Skeletal muscle satellite cell (primary cell): Measurements from ENCODE around the gene CROCC2.

ENCODE experiments used
- H3K27me3 ChIP-seq: 2 replicates; pipeline ENCODE4 v1.7.0; 2013; ENCODE audit warnings: low read length; ENCODE audit not compliant: control insufficient read depth, insufficient read depth
- H3K36me3 ChIP-seq: 2 replicates; pipeline ENCODE4 v1.7.0; 2013; ENCODE audit warnings: mild to moderate bottlenecking, control low read depth, low read length; ENCODE audit not compliant: insufficient read depth
- H3K4me1 ChIP-seq: 2 replicates; pipeline ENCODE4 v1.7.0; 2013; ENCODE audit warnings: low read length; ENCODE audit not compliant: control insufficient read depth, insufficient read depth
- H3K4me2 ChIP-seq: 2 replicates; pipeline ENCODE4 v1.7.0; 2013; ENCODE audit warnings: mild to moderate bottlenecking, low read length
- H3K4me3 ChIP-seq: 2 replicates; pipeline ENCODE4 v1.7.0; 2013; ENCODE audit warnings: low read length
- H3K9ac ChIP-seq: 2 replicates; pipeline ENCODE4 v1.7.0; 2013; ENCODE audit warnings: mild to moderate bottlenecking, low read depth, low read length, moderate library complexity
- H3K9me3 ChIP-seq: replicated peaks from 2 replicates; pipeline ENCODE4 v1.7.0; 2013; ENCODE audit warnings: mild to moderate bottlenecking, control low read depth, low read length

Gene CROCC2

DNA sequence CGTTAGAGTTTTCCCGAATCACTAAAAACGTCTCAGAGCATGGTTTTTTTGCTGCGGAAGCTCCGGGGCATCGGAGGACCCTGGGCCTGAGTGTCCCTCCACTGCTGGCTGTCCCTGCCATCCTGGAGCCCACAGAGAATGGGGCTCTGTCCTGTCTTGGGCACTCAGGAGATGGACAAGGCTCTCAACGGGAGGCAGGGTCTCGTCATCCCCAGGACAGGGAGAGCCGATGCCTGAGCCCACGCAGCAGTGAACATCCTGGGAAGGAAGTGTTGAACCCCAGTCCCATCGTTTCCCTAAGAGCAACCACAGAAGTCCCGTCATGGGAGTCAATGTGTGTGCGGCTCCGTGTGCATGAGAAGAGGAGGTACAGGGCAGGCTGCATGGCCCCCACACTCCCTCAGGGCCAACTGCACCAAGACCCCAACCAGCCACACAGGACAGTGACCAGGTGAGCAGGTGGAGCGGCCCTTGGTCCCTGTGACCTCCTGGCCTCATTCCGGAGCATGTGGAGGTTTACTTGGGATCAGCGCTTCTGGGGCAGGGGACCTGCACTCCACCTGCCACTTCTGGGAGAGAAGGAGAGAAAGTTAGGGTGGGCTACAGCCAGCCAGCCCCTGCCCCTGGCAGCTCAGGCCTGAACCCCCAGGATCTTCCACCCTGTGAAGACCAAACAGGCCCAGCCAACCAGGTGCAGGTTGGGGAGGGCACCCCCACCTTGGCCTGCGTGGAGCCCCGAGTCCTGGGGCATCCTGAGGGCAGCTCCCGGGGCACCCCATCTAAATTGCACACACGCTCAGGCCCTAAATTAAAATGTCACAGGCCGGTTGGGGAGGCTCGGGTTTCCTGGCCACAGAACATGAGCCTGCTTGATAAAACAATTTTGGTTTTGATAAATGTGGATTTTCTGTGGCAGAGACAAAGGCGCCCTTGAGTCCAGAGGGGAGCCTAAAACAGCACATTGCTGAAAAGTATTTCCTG, 89.2 kb downstream of the CROCC2 start:
- H3K27me3 ChIP-seq, result no peaks in the 10 kb centered on the region
- peaks cover 55% of the 10 kb centered on the region for H3K4me1 ChIP-seq
- no peak overlapping the region for H3K4me3 ChIP-seq
- peaks cover 5% of the 10 kb centered on the region for H3K36me3 ChIP-seq
- H3K4me2 ChIP-seq, result no peak overlapping the region
- no peak overlapping the region for H3K9ac ChIP-seq
- H3K9me3 ChIP-seq, result no peaks in the 10 kb centered on the region

GRCh38 chr2:240996161-240996833, 90.2 kb downstream of the CROCC2 start:
- H3K9me3 ChIP-seq, result no peaks in the 10 kb centered on the region
- peaks cover 58% of the 10 kb centered on the region for H3K4me1 ChIP-seq
- H3K36me3 ChIP-seq, result peaks cover 13% of the 10 kb centered on the region
- no peak overlapping the region for H3K4me3 ChIP-seq
- no peak overlapping the region for H3K9ac ChIP-seq
- no peak overlapping the region for H3K4me2 ChIP-seq
- no peaks in the 10 kb centered on the region for H3K27me3 ChIP-seq

GRCh38 chr2:240996834-240997140, 90.7 kb downstream of the CROCC2 start:
- Histone ChIP-seq H3K9ac (peak overlapping the region; percentile 13), H3K4me1 (peaks cover 58% of the 10 kb centered on the region), H3K4me3 (peak overlapping the region; percentile 20), H3K9me3 (no peaks in the 10 kb centered on the region), H3K4me2 (peak overlapping the region; percentile 43), H3K36me3 (peaks cover 18% of the 10 kb centered on the region), H3K27me3 (no peaks in the 10 kb centered on the region)

- peak overlapping the region; percentile 89 for H3K4me3 ChIP-seq
- H3K9ac ChIP-seq, result peak overlapping the region; percentile 85
- H3K36me3 ChIP-seq, result peaks cover 22% of the 10 kb centered on the region
- no peaks in the 10 kb centered on the region for H3K9me3 ChIP-seq
- H3K4me2 ChIP-seq, result peak overlapping the region; percentile 98
- no peaks in the 10 kb centered on the region for H3K27me3 ChIP-seq
- H3K4me1 ChIP-seq, result peaks cover 58% of the 10 kb centered on the region
Measured at GRCh38 chr2:240997141-240997855, 91.2 kb downstream of the CROCC2 start.

DNA sequence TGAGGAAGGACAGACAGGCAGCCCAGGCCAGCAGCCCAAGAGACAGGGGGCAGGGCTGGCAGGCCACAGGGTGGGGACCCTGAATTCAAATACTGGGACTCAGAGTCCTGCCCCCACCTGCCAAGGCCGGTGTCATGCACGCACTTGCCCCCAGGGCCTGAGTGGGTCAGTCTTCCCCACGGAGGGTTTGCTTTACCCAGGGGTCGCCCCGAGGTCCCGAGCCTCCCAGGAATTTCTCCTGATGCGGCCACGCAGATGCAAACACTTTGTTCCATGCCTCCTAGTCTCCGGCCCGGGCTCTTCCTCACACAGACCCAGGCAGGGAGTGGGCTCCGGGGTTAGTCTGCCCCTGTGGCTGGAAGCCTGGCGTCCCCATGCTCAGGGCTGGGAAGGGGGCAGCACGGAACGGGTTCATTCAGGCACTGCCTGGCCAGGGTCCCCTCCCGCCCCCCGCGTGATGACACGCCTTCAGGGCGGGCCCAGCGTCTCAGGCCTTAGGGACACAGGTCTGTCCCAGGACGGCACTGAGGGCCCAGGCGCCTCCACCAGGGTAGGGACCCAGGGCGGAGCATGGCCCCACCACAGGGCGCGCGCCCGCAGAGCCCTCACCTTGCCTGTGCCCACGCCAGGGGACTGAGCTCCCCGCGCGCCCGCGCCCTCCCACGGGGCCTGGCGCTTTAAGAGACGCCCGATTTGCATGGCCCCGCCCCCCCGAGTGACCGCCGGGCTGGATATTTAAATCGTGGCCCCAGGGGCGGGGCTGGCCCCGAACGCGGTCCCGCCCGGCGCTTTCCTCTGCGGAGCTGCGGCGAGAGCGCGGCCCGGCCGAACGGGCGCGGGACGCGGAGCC, 91.9 kb downstream of the CROCC2 start, which contains the start of gene SNED1:
Gene SNED1 (plus strand): TSS at position 763 of the 850 bp plus-strand sequence. CDS start 220 bp downstream, outside the sequence.
- Histone ChIP-seq H3K9ac (peak within 1 kb of the TSS; percentile 85), H3K4me2 (peak within 1 kb of the TSS; percentile 98), H3K4me1 (peaks cover 54% of the 10 kb centered on the region), H3K4me3 (peak within 1 kb of the TSS; percentile 89), H3K27me3 (no peaks in the 10 kb centered on the region), H3K9me3 (no peaks in the 10 kb centered on the region), H3K36me3 (peaks cover 26% of the 10 kb centered on the region)

DNA sequence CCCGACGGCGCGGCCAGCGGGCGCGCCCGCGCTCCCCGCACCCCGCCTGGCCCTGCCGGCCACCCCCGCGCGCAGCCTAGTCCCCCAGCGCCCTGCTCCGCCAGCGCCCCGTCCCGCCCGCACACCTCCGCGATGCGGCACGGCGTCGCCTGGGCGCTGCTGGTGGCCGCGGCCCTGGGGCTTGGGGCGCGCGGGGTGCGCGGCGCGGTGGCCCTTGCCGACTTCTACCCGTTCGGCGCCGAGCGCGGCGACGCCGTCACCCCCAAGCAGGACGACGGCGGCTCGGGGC, 92.5 kb downstream of the CROCC2 start:
- Histone ChIP-seq H3K27me3 (no peaks in the 10 kb centered on the region), H3K4me1 (peaks cover 54% of the 10 kb centered on the region)

DNA sequence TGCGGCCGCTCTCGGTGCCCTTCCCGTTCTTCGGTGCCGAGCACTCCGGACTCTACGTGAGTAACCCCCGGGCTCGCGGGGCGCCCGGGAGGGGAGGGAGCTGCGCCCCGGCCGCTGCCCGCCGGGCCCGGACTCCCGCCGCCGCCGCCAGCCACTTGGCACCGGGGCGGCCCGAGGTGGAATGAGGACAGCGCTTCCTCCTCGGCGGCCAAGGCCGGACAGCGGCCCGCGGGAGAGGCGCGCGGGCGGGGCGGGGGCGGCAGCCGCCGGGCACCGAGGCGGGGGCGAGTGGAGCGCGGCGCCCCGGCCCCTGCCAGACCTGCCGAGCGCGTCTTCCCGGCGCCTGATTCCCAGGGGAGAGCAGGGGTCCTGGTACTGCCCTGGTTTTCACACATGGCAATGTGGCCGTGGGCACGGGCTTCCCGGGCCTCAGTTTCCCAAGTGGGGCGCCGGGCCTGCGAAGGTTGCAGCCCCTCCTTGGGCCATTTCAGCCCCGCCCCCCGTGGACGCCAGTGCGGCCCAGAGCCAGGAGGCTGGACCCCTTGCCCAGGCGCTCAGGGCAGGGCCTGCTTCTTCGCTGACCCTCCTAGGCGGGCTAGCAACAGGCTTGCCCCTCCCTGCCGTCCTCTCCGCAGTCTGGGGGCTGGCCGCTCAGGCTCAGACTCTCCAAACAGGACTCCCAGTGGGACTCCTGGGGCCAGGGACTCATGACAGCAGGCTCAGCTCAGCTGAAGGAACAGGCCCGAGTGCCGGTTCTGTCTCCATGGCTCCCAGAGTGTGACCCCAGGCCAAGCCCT, 93.1 kb downstream of the CROCC2 start:
- H3K4me1 ChIP-seq, result peaks cover 54% of the 10 kb centered on the region
- H3K9me3 ChIP-seq, result peaks cover 8% of the 10 kb centered on the region
- peak overlapping the region; percentile 85 for H3K9ac ChIP-seq
- H3K27me3 ChIP-seq, result no peaks in the 10 kb centered on the region
- peak overlapping the region; percentile 89 for H3K4me3 ChIP-seq
- H3K36me3 ChIP-seq, result peaks cover 36% of the 10 kb centered on the region
- peak overlapping the region; percentile 98 for H3K4me2 ChIP-seq

More for the DNA sequence above, 92.5 kb downstream of the CROCC2 start:
- Histone ChIP-seq H3K9me3 (peaks cover 3% of the 10 kb centered on the region), H3K4me3 (peak overlapping the region; percentile 89), H3K4me2 (peak overlapping the region; percentile 98), H3K9ac (peak overlapping the region; percentile 85), H3K36me3 (peaks cover 31% of the 10 kb centered on the region)

DNA sequence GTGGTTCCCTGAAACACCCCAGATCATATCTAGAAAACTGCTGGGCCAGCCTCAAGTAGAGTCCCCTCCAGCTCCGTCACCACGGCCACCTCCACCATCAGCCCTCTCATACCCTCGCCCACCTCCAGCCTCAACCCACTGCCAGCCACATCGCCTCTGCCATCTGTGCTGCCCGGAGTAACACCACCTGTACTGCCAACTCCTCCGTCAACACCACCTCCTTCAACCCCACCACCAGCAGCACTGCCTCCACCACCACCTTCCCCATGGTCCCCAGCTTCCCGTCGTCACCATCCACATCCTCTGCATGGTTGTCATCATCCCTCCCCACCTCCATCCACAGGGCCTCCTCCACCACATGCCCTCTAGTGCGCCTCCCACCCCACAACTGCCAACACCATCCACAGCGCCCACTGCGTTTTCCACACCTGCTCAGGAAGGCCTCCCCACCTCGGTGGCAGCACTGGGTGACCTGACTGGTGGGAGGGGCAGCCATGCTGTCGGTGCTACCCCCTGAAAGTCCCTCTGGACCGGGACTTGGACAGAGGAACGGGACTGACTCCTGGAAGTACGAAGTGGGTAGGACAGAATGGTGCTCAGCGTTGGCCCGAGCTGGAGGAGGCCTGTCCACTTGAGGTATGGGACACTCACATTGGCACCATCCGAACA, 93.9 kb downstream of the CROCC2 start:
- Histone ChIP-seq H3K4me2 (peak overlapping the region; percentile 98), H3K36me3 (peaks cover 36% of the 10 kb centered on the region), H3K9ac (peak overlapping the region; percentile 85), H3K4me3 (peak overlapping the region; percentile 89), H3K4me1 (peaks cover 48% of the 10 kb centered on the region), H3K9me3 (peaks cover 8% of the 10 kb centered on the region), H3K27me3 (no peaks in the 10 kb centered on the region)

DNA sequence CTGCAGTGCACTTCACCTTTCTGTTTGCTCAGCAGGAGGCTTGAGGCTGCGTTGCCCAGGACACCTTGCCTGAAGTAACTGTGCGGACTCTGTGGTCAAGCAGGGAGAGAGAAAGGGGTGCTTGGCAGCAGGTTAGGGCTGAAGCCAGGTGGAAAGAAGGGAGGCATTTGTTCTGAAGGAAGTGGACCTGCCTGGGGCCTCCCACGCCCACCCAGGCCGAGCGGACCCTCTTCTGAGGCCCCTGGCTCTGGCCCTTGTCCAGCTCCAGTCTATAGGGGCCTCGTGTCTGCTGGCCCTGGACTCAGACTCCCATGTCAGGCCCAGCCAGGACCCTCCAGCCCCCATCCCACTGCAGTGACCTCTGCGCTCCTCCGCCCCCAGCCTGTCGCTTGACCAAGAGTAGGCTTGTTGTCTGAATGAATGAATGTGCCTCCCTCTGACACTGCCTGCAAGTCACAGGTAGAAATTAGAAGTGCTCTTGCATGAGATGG, 94.7 kb downstream of the CROCC2 start:
- peaks cover 10% of the 10 kb centered on the region for H3K9me3 ChIP-seq
- H3K36me3 ChIP-seq, result peaks cover 36% of the 10 kb centered on the region
- peaks cover 48% of the 10 kb centered on the region for H3K4me1 ChIP-seq
- peak overlapping the region; percentile 98 for H3K4me2 ChIP-seq
- no peak overlapping the region for H3K9ac ChIP-seq
- peak overlapping the region; percentile 21 for H3K4me3 ChIP-seq
- no peaks in the 10 kb centered on the region for H3K27me3 ChIP-seq
